ENCODE data around the gene SERTAD2. TPM values are rescaled to one million over a fixed set of nuclear protein-coding genes. Genes with fewer than 3 reads are reported as not detected.

The SERTAD2 gene
- total RNA-seq, 2 donors from 2014 or later: 11.2 to 20.7 TPM

DNA sequence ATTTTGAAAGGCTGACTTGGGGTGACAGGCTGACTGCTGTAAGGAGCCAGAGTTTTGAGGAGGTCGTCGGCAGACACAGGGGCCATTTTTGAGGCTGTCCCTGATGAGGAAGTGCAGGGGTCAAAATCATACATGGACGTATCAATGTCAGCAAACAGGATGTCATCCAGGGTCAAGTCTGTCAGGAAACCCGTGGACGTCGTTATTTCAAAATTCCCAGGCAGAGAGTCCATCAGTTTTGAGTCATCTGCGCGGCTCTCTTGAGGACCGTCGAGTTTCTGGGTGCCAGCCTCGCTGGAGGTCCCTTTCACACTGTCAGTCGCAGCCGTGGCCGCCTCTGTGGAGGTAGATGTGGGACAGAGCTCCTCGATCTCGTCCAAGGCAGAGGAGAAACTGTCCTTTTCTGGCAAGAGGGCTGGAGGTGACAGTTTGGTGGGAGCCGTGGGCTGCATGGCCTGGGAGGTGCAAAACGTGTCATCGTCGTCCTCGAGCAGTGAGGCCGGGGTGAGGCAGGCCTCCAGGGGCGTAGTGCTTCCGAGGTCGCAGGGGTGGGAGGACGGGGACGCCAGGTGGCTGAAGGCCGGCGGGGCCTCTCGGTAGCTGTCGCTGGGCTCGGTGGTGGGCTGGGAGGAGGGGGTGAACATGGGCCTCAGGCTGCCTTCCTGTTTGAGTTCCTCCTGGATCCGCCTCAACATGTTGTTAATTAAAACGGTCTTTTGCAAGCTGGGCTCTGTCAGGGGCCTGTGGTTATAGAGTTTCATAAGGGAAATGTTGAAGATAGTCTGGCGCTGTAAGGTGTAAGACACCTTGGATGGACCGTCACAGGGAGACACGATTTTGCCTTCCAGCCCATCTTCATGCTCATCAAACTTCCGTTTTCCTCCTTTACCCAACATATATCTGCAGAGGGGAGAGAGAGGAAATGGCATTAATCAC, 17.5 kb downstream of the SERTAD2 start:
- H3K36me3 ChIP-seq: peaks cover 7% of the 10 kb centered on the region
- no peak for DNase-seq
- H3K4me3 ChIP-seq: no peak overlapping the region
- no peaks in the 10 kb centered on the region for H3K4me1 ChIP-seq
- intact Hi-C loops (cut with DNase I): no loop called here
- TF ChIP-seq, protein P1, sequence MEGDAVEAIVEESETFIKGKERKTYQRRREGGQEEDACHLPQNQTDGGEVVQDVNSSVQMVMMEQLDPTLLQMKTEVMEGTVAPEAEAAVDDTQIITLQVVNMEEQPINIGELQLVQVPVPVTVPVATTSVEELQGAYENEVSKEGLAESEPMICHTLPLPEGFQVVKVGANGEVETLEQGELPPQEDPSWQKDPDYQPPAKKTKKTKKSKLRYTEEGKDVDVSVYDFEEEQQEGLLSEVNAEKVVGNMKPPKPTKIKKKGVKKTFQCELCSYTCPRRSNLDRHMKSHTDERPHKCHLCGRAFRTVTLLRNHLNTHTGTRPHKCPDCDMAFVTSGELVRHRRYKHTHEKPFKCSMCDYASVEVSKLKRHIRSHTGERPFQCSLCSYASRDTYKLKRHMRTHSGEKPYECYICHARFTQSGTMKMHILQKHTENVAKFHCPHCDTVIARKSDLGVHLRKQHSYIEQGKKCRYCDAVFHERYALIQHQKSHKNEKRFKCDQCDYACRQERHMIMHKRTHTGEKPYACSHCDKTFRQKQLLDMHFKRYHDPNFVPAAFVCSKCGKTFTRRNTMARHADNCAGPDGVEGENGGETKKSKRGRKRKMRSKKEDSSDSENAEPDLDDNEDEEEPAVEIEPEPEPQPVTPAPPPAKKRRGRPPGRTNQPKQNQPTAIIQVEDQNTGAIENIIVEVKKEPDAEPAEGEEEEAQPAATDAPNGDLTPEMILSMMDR (IDR thresholded peaks at IDR 0.05): no peak
- H3K27me3 ChIP-seq: no peaks in the 10 kb centered on the region
- no peaks in the 10 kb centered on the region for H3K9me3 ChIP-seq
- peak overlapping the region; percentile 23 for H3K27ac ChIP-seq
- no peak overlapping the region for H3K9ac ChIP-seq (ENCODE audit: low read depth in 2 of 2, low read length in 2 of 2)

DNA sequence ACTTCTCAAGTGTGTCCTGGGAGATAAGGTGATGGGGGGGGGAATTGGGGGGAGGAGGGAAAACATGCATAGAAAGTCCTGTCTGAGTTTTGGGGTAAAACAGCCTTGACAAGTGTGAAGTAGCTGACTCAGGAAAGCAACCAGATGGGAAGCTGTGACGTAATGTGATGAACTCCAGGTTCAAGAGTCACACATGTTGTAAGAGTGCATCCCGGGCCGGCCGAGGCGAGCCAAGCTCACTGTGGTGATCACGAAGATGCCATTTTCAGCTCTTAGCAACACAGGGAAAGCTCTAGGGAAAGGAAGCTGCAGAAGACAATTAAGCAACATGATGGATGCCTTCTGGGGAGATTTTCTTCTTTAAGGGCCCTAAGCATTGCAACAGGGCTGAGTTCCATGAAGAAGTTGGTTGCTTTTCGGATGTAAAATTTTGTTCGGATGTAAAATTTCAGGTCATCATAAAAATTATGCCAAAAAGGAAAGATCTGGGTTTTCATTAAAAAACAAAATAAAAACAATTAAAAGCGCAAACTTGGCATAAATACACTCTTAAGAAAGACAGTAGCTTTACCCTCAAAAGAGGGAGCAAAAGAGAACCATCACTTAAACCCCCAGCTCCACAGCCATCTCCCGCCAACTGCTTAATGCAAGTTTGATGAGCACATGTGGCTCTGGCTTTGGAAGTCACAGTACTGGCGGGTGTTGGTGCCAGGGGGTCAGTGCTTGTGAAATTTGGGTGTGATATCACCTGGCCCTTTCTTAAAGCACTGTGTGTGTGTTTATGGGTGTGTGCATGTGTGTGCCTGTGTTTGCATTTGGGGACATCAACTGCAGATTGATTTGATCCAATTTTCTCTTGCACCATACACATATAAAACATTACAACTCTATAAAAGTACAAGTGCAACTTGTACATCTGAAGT, 19.1 kb downstream of the SERTAD2 start:
- Histone ChIP-seq H3K9me3 (no peaks in the 10 kb centered on the region), H3K4me3 (no peak overlapping the region), H3K27me3 (no peaks in the 10 kb centered on the region), H3K4me1 (no peaks in the 10 kb centered on the region), H3K9ac (ENCODE audit: low read depth in 2 of 2, low read length in 2 of 2) (no peak overlapping the region), H3K36me3 (peaks cover 7% of the 10 kb centered on the region), H3K27ac (no peak overlapping the region)
- TF ChIP-seq, protein P1 (IDR thresholded peaks at IDR 0.05): no peak
- intact Hi-C loops (cut with DNase I): no loop called here
- DNase-seq: no peak

DNA sequence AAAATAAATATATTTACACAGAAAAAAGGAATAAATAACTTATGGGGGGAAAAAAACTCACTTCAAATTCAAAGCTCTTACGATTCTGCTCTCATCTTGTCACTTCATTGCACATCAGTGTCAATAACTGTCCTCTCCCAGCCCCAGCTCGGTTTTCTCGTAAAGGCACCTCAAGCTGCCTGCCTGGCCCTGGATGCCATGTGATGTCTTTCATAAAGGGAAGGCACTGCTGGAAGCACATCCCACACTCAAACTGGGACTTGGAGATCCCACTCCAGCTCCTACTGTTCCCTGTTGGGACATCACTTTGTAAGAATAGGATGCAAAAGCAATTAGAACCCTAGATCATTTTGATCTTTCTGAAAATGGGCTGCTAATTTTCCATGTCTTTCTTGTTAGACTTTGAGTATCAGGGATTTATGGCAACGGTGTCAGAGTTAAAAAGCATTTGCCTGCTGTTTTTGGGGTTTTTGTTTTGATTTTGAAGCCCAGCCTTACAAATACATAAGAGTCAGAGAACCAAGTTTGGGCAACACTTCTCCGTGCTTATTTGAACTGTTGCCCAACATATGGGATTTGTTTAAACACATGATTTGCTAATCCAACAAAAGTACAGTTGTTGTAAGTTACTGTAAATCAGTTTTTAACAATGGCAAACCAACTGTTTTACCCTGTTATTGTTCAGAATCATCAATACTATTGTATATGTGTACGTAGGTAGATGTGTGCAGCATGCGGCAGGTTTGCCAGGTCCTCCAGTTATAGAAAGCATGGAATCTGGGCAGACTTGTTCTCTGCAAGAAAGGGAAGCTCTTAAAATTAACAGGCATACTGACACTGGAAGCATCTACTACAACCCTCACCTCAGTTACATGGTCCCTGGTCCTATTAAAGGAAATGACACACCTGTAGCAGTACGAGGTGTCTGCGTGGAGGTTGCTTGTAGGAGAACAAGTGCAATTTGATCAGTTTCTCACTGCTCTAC, 20.6 kb downstream of the SERTAD2 start:
- intact Hi-C loops (cut with DNase I): no loop called here
- no peak overlapping the region for H3K27ac ChIP-seq
- no peak overlapping the region for H3K9ac ChIP-seq (ENCODE audit: low read depth in 2 of 2, low read length in 2 of 2)
- no peaks in the 10 kb centered on the region for H3K4me1 ChIP-seq
- H3K36me3 ChIP-seq: peaks cover 7% of the 10 kb centered on the region
- TF ChIP-seq, protein P1 (IDR thresholded peaks at IDR 0.05): no peak
- no peak for DNase-seq
- no peak overlapping the region for H3K4me3 ChIP-seq
- H3K9me3 ChIP-seq: no peaks in the 10 kb centered on the region
- H3K27me3 ChIP-seq: no peaks in the 10 kb centered on the region

DNA sequence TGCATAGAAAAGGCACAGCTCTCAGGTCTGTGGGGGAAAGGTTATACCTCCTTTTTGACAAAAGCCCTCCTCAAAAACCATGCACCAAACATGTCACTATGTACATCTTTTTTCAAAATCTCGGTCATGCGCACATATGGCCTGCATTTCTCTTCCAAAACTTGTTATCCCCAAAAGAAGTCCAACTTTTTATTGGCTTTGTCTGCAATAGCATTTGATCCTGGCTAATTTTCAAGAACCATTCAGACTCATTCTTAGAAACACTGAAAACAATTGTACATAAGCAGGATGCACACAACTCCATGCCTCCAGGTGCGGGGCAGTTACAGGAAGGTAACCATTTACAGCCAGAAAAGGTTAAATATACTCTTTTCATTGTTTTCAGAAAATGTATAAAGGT, 21.9 kb downstream of the SERTAD2 start:
- intact Hi-C loops (cut with DNase I): no loop called here
- Histone ChIP-seq H3K4me3 (no peak overlapping the region), H3K36me3 (peaks cover 7% of the 10 kb centered on the region), H3K27me3 (no peaks in the 10 kb centered on the region), H3K9me3 (no peaks in the 10 kb centered on the region), H3K4me1 (no peaks in the 10 kb centered on the region), H3K27ac (no peak overlapping the region), H3K9ac (ENCODE audit: low read depth in 2 of 2, low read length in 2 of 2) (no peak overlapping the region)
- DNase-seq: no peak
- TF ChIP-seq, protein P1 (IDR thresholded peaks at IDR 0.05): no peak

Measured in colonic mucosa (tissue), 4 donors.